Hepatocyte (in vitro differentiated cells): ENCODE measurements around the gene ST8SIA5.

Experiments
- CTCF ChIP-seq: fragments of 200-600 bp; sonication (generic); IDR thresholded peaks from 2 replicates; pipeline ENCODE4 v1.5.1; 2016; ENCODE audit warnings: antibody characterized with exemption, mild to moderate bottlenecking; ENCODE audit not compliant: poor library complexity
- EZH2phosphoT487 ChIP-seq: fragments of 200-600 bp; sonication (generic); IDR thresholded peaks from one replicate; pipeline ENCODE4 v1.6.1; 2018; ENCODE audit warnings: antibody characterized with exemption, mild to moderate bottlenecking, low read depth, moderate library complexity; ENCODE audit not compliant: unreplicated experiment, severe bottlenecking

GRCh38 chr18:46621111-46621766 is 135.6 kb downstream of the ST8SIA5 start:
- TF ChIP-seq EZH2phosphoT487 (no peak), CTCF (no peak)
